Measurements from ENCODE around the gene TRIM41.
"Not testable (repeated sequence)": the region's sequence is repeated elsewhere in the genome, so short reads cannot be mapped to it uniquely, and the experiment has no call there.

The TRIM41 gene

GRCh38 chr5:181223058-181223728 is at the start of gene TRIM41:
TRIM41 (plus strand) TSS chr5:181223281; CDS start chr5:181224000, 719 bp downstream.
- DNase-seq (ENCODE audit: low read depth): peak; percentile 94

GRCh38 chr5:181173420-181174342 is 49.4 kb upstream of the TRIM41 start:
- no peak for DNase-seq (ENCODE audit: low read depth)

GRCh38 chr5:181176254-181176952 is 46.7 kb upstream of the TRIM41 start:
- DNase-seq (ENCODE audit: low read depth): no peak

GRCh38 chr5:181177559-181177958 is 45.5 kb upstream of the TRIM41 start:
- DNase-seq (ENCODE audit: low read depth): not testable (repeated sequence)

GRCh38 chr5:181181650-181182565 is 41.2 kb upstream of the TRIM41 start:
- no peak for DNase-seq (ENCODE audit: low read depth)

GRCh38 chr5:181182651-181183050 is 40.4 kb upstream of the TRIM41 start:
- no peak for DNase-seq (ENCODE audit: low read depth)

GRCh38 chr5:181184845-181185216 is 38.2 kb upstream of the TRIM41 start:
- no peak for DNase-seq (ENCODE audit: low read depth)

GRCh38 chr5:181185560-181185959 is 37.5 kb upstream of the TRIM41 start:
- DNase-seq (ENCODE audit: low read depth): no peak

GRCh38 chr5:181186022-181186421 is 37.1 kb upstream of the TRIM41 start:
- DNase-seq (ENCODE audit: low read depth): no peak

GRCh38 chr5:181186986-181187499 is 36.0 kb upstream of the TRIM41 start:
- DNase-seq (ENCODE audit: low read depth): no peak

- DNase-seq (ENCODE audit: low read depth): no peak
Observed at GRCh38 chr5:181187500-181188213, 35.4 kb upstream of the TRIM41 start.

- DNase-seq (ENCODE audit: low read depth): no peak
Observed at GRCh38 chr5:181188700-181189362, 34.2 kb upstream of the TRIM41 start.

- no peak for DNase-seq (ENCODE audit: low read depth)
Observed at GRCh38 chr5:181189363-181189961, 33.6 kb upstream of the TRIM41 start.

- no peak for DNase-seq (ENCODE audit: low read depth)
Observed at GRCh38 chr5:181189962-181190710, 32.9 kb upstream of the TRIM41 start.

- DNase-seq (ENCODE audit: low read depth): no peak
Observed at GRCh38 chr5:181190711-181191525, 32.2 kb upstream of the TRIM41 start.

- peak; percentile 87 for DNase-seq (ENCODE audit: low read depth)
Observed at GRCh38 chr5:181191526-181192336, 31.4 kb upstream of the TRIM41 start.
